Hepatocyte (in vitro differentiated cells): Measurements from ENCODE around the gene TSR3.

Experiments
- CTCF ChIP-seq: fragments of 200-600 bp; sonication (generic); IDR thresholded peaks from 2 replicates; pipeline ENCODE4 v1.5.1; 2016; ENCODE audit warnings: antibody characterized with exemption, mild to moderate bottlenecking; ENCODE audit not compliant: poor library complexity
- EZH2 ChIP-seq: fragments of 200-600 bp; sonication (generic); IDR thresholded peaks from 2 replicates; pipeline ENCODE4 v1.6.1; 2016; ENCODE audit warnings: antibody characterized with exemption, mild to moderate bottlenecking, borderline replicate concordance
- EZH2phosphoT487 ChIP-seq: fragments of 200-600 bp; sonication (generic); IDR thresholded peaks from one replicate; pipeline ENCODE4 v1.6.1; 2018; ENCODE audit warnings: antibody characterized with exemption, mild to moderate bottlenecking, low read depth, moderate library complexity; ENCODE audit not compliant: unreplicated experiment, severe bottlenecking

DNA sequence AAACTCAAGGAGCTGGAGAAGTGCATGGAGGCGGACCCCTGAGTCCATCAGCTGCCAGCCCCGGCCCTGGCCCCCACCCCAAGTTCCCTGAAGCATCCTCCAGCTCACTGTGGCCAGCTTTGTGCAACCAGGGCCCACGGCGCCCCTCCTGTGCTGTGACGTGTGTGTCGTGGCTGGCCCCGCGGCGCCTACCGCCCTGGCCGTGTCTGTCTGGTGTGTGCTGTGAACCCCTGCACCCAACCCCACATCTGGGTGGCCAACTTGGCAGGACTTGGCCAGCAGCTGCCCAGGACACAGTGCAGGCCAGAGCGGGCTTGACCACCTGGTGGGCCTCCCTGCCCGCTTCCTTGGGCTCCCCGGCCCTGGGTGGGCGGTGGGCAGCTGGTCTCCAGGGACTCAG is 3.2 kb downstream of the TSR3 start:
- TF ChIP-seq CTCF = no peak
- TF ChIP-seq EZH2 = no peak
- TF ChIP-seq EZH2phosphoT487 = no peak
